Medulla oblongata (tissue), 1 donor: ENCODE data around the gene UROD.
"Not testable (repeated sequence)": the region's sequence is repeated elsewhere in the genome, so short reads cannot be mapped to it uniquely, and the experiment has no call there.

Experiments
- DNase-seq: peaks from one replicate; pipeline ENCODE4 v3.0.0-alpha.2; 2015; ENCODE audit errors: extremely low spot score

Gene UROD

DNA sequence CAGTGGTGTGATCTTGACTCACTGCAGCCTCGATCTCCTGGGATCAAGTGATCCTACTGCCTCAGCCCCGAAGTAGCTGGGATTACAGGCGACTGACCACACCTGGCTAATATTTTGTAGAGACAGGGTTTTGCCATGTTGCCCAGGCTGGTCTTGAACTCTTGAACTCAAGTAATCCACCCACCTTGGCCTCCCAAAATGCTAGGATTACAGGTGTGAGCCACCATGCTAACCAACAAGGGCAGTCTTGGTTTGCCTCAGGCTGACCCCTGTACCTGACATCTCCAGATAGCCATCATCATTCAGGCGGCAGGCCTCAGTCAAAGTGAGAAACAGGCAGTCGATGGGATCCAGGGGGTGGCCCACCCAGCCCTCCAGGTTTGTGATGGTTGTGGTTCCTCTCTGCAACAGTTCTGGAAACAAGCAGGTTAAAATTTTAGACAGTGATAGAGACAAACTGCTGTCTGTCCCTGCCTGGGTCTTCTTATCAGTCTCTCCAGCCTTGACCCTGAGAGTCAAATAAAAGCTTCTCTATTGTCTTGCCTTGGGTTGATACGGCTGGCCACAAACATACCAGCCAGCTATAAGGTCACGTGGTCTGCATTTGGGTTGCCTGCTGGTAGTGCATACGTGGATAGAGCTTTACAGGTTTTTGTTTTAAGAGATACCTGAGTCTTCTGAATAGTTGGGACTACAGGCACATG, 26.8 kb downstream of the UROD start:
- DNase-seq: no peak

- no peak for DNase-seq
Observed at GRCh38 chr1:45040297-45040696, 28.2 kb downstream of the UROD start.

DNA sequence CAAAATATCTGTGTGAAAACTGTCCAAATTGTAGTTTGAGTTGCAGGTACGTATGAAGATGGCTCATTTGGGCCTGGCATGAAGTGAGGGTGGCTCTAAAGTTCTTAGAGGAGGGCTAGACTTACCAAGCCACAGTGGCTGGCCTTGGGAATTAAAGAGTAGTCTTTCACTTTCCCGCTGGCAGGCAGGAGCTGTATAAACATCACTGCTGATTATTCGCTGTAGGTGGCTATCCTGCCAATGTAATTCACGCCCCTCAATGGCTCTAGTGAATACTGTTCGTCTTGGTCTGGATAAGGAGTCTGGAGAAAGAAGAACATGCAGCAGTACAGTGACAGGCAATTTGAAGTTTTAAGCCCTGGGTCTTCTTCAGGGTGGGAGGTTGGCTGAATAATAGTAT, 31.0 kb downstream of the UROD start:
- DNase-seq: no peak

DNA sequence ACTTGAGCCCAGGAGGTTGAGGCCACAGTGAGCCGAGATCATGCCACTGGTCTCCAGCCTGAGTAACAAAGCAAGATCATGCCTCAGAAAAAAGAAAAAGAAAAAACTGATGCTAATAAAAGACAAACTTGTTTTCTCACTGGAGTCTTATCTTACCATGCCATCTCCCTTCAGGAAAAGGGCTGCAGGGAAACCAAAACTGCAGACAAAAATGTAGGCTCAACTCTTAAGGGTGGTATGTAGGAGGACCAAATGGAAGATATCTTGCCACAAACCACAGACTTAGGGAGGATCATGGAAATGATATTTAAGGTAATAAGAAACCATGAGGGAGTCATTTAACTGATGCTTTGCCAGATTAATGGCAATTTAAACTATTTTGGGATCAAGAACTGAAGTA, 32.9 kb downstream of the UROD start:
- no peak for DNase-seq

DNA sequence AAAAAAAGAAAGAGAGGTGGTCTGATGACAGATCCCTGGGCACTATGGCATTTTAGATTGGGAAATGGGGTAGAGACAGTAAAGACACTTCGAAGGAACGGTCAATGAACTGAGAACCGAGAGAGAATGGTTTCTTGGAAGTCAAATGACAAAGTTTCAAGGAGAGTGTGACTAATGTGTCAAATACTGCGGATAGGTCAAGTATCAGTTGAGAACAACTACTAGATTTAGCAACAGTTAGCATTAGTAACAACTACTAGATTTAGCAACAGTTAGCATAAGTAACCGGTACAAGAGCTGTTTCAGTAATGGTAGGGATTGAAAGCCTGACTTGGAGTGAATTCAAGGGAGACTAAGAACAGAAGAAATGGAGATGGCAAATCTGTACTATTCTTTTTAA, 35.0 kb downstream of the UROD start:
- DNase-seq: no peak

GRCh38 chr1:45051005-45051772, 39.1 kb downstream of the UROD start:
- DNase-seq: no peak

DNA sequence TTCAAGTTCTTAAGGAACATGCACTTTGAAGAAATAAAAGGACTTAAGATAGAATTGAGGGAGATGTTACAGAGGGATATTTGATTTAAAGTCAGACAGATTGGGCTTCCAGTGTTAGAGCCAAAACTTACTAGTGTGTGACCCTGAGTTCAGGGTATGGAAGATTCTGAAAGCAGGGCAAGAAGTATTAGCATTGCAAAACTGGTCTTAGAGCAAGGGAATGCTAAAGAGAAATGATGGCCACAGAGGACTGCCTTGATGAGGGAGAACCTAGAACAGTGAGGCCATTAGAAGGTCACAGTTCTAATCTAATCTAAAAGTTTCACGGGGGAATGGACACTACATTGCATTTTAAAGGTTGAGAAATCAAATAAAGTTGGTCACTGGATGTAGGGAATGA, 45.5 kb downstream of the UROD start:
- DNase-seq: no peak

GRCh38 chr1:45059829-45060228, 47.8 kb downstream of the UROD start:
- no peak for DNase-seq

GRCh38 chr1:45062463-45062862, 50.4 kb downstream of the UROD start:
- DNase-seq: not testable (repeated sequence)

DNA sequence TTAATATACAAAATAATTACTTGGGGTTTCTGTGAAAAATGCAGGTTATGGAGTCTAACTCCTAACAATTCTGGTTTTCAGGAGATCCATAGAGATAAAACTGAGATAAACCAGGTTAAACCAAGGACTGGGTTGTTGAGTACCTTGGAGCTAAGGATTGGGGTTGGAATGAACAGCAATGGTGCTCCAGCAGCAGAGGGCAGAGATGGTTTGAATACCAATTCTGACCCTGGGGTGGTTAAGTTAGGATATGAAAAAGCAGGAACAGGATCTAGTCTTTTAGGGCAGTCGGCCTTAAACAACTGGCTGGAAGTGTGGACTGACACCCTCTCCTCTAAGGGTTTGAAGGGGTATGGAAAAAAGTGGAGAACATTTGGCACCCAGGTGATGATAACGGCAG, 53.0 kb downstream of the UROD start:
- no peak for DNase-seq
